HG02678 (cell line): ENCODE measurements around the gene PSMD12.
"Not testable (repeated sequence)": the region's sequence is repeated elsewhere in the genome, so short reads cannot be mapped to it uniquely, and the experiment has no call there.

Experiments used
- ATAC-seq: cut with Tn5 transposase; IDR thresholded peaks from one replicate; pipeline ENCODE4 v1.9.1; 2021; ENCODE audit warnings: mild to moderate bottlenecking, moderate library complexity; ENCODE audit not compliant: unreplicated experiment

Gene PSMD12

GRCh38 chr17:67366193-67367157 is at the start of gene PSMD12:
PSMD12 (minus strand) TSS chr17:67366577; CDS start chr17:67366519, 58 bp downstream.
- ATAC-seq: peak; percentile 84

- no peak for ATAC-seq
These were observed 48.9 kb upstream of the PSMD12 start for GRCh38 chr17:67415291-67415690.

DNA sequence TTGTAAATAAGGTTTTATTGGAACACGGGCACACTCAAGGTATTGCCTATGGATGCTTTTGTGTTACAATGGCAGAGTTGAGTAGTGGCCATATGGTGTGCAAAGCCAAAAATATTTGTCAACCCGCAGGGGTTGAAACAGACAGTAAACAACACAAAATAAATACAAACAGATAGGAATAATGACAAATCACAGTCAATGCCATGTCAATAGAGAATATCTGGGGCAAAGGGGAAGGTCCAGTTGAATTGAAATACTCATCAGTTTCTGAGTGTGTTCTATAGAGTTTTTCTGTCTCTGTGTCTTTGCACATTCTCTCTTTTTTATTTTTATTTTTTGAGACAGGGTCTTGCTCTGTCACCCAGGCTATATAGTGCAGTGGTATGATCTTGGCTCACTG is 48.2 kb upstream of the PSMD12 start:
- ATAC-seq: no peak

GRCh38 chr17:67414130-67414529 is 47.8 kb upstream of the PSMD12 start:
- no peak for ATAC-seq

DNA sequence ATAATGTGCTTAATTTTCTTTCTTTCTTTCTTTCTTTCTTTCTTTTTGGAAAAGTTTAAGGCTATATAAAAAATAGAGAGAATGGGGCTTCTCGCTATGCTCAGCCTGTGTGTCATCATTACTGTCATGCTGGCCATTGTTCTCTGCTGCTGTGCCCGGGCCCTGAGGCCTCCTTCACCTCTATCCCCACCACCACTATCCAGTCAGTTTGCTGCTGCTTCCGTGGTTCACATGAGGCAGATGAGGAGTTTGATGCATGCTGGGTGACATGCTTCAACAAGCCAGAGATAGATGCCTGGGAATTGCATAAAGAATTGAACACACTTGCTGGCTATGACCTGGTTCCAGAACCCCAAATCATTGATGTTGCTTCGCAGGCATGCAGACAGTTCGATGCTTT is 47.0 kb upstream of the PSMD12 start:
- no peak for ATAC-seq

- ATAC-seq: no peak
These were observed 46.6 kb upstream of the PSMD12 start for GRCh38 chr17:67412941-67413340.

- no peak for ATAC-seq
These were observed 45.7 kb upstream of the PSMD12 start for GRCh38 chr17:67412032-67412431.

DNA sequence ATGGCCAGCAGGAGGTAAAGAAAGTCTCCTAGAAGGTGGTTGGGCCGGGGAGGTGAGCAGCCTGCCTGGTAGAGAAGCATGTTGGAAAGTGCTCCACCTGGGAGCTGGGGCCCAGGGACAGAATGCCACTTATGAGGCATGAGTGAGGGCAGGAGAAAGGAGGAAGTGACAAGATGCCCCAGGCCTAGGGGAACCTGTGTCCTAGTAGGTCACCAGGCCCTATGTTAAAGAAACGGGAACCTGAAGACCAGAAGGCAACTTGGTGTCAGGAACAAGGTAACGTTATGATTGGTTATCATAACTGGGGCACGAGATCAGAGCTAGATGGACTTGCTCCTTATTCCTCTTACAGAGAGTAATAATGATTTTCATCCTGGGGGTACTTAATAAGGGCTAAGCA is 45.0 kb upstream of the PSMD12 start:
- no peak for ATAC-seq

DNA sequence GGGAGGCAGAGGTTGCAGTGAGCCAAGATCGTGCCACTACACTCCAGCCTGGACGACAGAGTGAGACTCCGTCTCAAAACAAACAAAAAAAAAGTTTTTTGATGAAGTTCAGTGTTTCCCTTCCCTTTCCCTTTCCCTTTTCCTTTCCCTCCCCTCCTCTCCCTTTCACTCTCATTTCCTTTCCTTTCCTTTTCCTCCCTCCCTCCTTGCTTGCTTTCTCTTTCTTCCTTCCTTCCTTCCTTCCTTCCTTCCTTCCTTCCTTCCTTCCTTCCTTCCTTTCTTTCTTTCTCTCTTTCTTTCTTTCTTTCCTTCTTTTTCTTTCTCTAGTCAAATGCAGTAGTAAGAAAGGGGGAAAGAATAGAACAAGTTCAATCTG is 42.1 kb upstream of the PSMD12 start:
- ATAC-seq: not testable (repeated sequence)

DNA sequence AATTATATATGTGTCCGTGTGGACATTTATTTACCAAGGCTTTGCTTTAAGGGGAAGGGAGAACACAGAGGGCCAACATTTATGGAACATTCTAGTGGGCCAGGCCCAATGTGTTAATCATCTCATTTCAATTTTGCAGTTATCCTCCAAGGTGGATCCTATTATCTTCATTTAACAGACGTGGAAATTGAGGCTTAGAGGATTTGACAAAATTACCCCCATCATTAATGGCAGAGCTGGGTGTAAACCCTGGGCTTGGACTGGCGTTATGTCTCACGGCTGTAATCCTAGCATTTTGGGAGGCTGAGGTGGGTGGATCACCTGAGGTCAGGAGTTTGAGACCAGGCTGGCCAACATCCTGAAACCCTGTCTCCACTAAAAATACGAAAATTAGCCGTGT is 37.1 kb upstream of the PSMD12 start:
- ATAC-seq: no peak

DNA sequence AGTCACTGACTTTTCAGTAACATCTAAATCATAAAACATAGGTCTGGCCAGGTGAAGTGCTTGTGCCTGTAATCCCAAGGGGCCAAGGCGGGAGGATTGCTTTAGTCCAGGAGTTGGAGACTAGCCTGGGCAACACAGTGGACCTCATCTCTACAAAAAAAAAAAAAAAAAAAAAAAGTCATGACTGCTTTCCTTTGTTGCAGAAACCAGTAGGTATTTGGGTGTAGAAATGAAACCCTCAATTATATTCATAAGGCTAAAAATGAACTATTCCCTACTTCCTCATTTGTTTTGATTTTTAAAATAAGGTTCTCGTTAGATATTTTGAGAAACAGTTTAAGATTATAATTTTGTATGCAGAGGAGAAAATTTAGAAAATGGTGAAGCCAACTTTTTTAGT is 36.7 kb upstream of the PSMD12 start:
- no peak for ATAC-seq

DNA sequence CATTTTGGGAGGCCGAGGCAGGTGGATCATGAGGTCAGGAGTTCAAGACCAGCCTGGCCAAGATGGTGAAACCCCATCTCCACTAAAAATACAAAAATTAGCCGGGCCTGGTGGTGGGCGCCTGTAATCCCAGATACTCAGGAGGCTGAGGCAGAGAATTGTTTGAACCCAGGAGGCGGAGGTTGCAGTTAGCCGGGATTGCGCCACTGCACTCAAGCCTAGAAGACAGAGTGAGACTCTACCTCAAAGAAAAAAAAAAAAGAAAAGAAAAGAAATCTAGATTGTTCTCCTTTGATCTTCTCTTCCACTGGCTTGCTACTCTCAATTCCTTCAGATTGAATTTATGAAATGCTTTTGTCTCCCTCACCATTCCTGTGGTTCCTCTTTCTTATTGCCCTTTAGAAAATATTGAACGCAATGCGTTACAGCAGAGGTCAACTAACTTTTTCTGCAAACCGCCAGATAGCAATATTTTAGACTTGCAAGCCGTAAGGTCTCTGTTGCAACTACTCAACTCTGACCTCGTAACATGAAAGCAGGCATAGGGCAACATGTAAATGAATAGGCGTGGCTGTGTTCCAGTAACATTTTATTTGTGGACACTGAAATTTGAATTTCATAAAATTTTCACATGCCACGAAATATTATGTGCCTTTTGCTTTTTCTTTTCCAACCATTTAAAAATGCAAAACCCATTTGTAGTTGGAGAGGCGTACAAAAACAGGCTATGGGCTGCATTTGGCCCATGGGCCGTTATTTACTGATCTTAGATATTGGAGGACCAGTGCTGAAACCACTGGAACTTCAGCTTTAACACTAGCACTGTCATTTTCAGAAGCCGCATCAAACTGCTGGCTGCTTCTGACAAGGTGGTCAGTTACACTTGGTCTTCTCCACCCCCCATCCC is 35.5 kb upstream of the PSMD12 start:
- ATAC-seq: no peak

DNA sequence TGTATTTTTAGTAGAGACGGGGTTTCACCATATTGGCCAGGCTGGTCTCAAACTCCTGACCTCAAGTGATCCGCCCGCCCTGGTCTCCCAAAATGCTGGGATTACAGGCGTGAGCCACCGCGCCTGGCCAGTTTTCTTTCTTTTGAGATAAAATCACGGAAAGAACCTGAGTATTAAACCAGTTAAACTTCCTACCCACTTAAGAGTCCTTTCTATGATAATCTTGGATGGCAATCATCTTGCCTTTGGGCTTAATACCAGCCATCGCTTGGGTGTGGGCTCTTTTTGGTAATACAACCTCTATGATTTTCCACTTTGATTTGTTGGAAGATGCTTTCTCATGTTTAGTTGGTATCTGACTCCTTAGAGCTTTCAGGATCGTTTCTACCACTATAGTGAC is 34.7 kb upstream of the PSMD12 start:
- ATAC-seq: no peak

DNA sequence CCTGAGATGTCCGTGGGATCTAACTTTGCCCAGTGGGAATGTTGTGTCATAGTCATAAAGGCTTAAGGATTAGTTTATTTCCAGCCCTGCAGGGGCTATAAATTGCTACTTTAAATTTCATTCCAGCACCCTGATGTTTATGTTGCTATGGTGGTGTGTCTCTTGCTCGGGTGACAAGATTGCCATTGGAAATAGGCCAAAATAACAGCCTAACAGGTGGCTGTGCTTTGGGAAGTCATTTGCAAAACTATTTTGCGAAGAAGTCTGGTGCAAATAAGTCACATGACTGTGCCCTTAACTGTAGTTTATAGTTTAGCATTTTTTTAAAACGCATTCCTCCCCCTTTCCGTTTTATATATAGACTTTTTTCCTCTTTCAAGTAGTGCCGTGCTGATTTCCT is 33.8 kb upstream of the PSMD12 start:
- ATAC-seq: no peak

DNA sequence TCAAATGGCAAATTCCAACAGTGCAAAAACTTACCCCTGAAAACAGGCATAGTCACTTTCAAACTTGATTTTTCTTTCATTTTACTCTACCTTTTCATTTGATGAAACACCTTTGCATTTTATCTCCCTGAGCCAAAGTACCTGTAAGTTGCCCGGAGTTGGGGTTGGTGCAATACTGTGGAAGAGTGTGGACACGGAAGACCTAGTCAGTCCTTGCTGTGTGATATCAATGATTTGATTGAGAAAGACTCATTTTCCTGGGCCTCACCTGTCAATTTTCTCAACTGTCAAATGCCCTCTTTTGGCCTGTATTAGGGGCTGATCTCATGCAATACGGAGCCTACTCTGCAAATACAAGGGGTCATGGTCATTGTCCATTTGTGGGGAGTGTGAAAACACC is 33.3 kb upstream of the PSMD12 start:
- no peak for ATAC-seq

DNA sequence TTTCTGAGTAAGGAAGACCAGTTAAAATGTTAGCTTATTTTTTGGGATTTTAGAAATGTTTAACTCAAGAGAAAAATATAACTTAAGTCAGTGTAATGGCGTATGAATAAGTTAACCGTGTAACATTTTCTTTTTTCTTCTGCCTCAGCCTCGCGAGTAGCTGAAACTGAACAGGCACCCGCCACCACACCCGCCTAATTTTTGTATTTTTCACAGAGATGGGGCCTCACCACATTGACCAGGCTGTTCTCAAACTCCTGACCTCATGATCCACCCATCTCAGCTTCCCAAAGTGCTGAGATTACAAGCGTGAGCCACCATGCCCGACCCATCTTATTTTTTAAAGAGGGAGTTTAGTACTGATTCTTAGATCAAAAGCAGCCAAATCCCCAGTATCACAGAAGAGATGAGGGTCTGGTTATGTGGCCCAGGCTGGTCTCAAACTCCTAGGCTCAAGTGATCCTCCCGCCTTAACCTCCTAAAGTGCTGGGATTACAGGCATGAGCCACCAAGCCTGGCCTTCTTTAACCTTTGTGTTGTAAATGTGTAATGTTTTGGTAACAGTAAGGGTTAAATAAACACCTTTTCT is 27.5 kb upstream of the PSMD12 start:
- ATAC-seq: no peak

GRCh38 chr17:67392111-67392510 is 25.7 kb upstream of the PSMD12 start:
- ATAC-seq: no peak

DNA sequence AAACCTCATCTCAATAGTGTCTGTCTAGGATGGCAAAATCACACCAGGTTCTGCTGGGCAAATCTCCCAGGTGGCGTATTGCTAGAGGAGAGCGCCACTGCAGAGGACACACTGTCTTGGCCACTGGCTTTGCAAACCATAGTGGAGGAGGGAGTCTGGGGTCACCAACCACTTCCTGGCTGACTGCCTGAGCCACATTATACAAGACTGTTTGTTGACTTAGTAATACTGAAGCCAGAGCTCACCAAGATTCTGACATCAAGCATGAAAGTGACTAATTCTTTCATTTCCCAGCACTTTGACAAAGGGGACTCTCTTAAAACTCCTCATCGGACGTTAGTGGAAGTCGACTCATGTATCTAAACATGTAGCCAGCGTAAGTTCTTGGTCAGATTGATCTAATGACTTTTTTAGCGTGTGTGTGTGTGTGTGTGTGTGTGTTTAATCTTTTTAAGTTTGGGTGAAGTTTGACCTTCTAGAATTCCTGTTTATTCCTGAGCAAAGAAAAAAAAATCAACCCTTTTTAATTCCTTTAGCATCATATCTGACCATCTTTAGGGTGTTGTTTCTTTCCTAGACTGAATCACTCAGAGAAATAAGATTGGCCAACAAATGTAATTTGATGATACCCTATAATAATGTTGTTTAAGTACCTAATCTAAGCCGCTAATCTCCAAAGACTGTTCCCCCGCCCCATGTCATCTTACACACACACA is 24.4 kb upstream of the PSMD12 start:
- ATAC-seq: peak; percentile 96

GRCh38 chr17:67390006-67390645 is 23.7 kb upstream of the PSMD12 start:
- no peak for ATAC-seq

GRCh38 chr17:67388986-67389385 is 22.6 kb upstream of the PSMD12 start:
- no peak for ATAC-seq
